HepG2 (cell line): ENCODE data around the gene KLF6. TPM values are rescaled to one million over a fixed set of nuclear protein-coding genes. Genes with fewer than 3 reads are reported as not detected.

ENCODE experiments used
- ATAC-seq: fragments of 200-7000 bp; cut with Tn5 transposase; 3 replicates; pipeline ENCODE4 v1.9.1; 2020; ENCODE audit warnings: mild to moderate bottlenecking, moderate library complexity
- BruUV-seq: library from RNA; stranded (reverse); fragments of 400-500 nt; replicated peaks from 2 replicates; lab custom pipeline; 2021; lab: Mats Ljungman, UMichigan
- CTCF ChIA-PET: fragments of 300-600 bp; formaldehyde crosslinking; extraction: SDS; loops from one replicate; lab custom pipeline; 2021; ENCODE audit warnings: low total read pairs, inconsistent platforms, low intra/inter-chr PET ratio; lab: Yijun Ruan, JAX
- POLR2A ChIA-PET: fragments of 350-600 bp; sonication (Branson Sonifier 250); formaldehyde crosslinking; loops from one replicate; lab custom pipeline; 2020; ENCODE audit warnings: antibody characterized with exemption, inconsistent platforms; lab: Yijun Ruan, JAX
- DNase-seq: peaks from one replicate; pipeline ENCODE4 v3.0.0-alpha.2; 2015; ENCODE audit warnings: low spot score
- FAIRE-seq: peaks from 3 replicates; lab custom pipeline; 2011; peaks lifted over from hg19 to GRCh38; lab: Jason Lieb, UNC
- H2AFZ ChIP-seq: one replicate; pipeline ENCODE4 v1.6.1; 2011; ENCODE audit warnings: low read length, inconsistent platforms
- H3K27ac ChIP-seq: fragments of 300-600 bp; 3 replicates; pipeline ENCODE4 v1.8.0; 2011; ENCODE audit warnings: mixed run types, mild to moderate bottlenecking, mixed read lengths, low read length, inconsistent platforms; ENCODE audit not compliant: insufficient read depth; ENCODE audit errors: extremely low read length
- H3K27me3 ChIP-seq, 2 experiments: fragments of 200-600 bp in 1 of 2; 2 replicates in 1 of 2; 3 replicates in 1 of 2; pipeline versions ENCODE4 v1.6.0 to v1.8.0; 2011; ENCODE audit warnings: low read length in 2 of 2, mild to moderate bottlenecking in 2 of 2, moderate library complexity in 2 of 2, inconsistent platforms in 1 of 2; ENCODE audit not compliant: insufficient read depth in 2 of 2, control insufficient read depth in 1 of 2
- H3K36me3 ChIP-seq, 2 experiments: fragments of 200-600 bp in 1 of 2; replicated peaks in 1 of 2; 2 replicates in 1 of 2; 3 replicates in 1 of 2; pipeline versions ENCODE4 v1.5.1 to v1.8.0; 2011; ENCODE audit warnings: low read length in 2 of 2, inconsistent platforms in 1 of 2; ENCODE audit not compliant: insufficient read depth in 2 of 2, control insufficient read depth in 1 of 2
- H3K4me1 ChIP-seq: 2 replicates; pipeline ENCODE4 v1.5.1; 2012; ENCODE audit warnings: low read length, inconsistent platforms; ENCODE audit not compliant: insufficient read depth
- H3K4me2 ChIP-seq: 2 replicates; pipeline ENCODE4 v1.6.0; 2011; ENCODE audit warnings: low read depth, low read length, inconsistent platforms
- H3K4me3 ChIP-seq, 3 experiments: fragments of 200-600 bp in 1 of 3; sonication (generic), shearing (Covaris generic) in 1 of 3; replicated peaks in 1 of 3; 2 replicates each; pipeline ENCODE4 v1.5.1; 2011 to 2016; ENCODE audit warnings: low read length in 3 of 3, inconsistent platforms in 2 of 3, low read depth in 2 of 3, mild to moderate bottlenecking in 2 of 3, control low read depth in 1 of 3, mixed read lengths in 1 of 3; ENCODE audit not compliant: insufficient read depth in 1 of 3
- H3K79me2 ChIP-seq: one replicate; pipeline ENCODE4 v1.6.1; 2011; ENCODE audit warnings: low read length, inconsistent platforms; ENCODE audit not compliant: insufficient read depth
- H3K9ac ChIP-seq: 2 replicates; pipeline ENCODE4 v1.6.0; 2011; ENCODE audit warnings: mild to moderate bottlenecking, low read depth, low read length, inconsistent platforms; ENCODE audit not compliant: insufficient read depth
- H3K9me3 ChIP-seq: 2 replicates; pipeline ENCODE4 v1.5.1; 2012; ENCODE audit warnings: mild to moderate bottlenecking, low read length
- H4K20me1 ChIP-seq: 2 replicates; pipeline ENCODE4 v1.6.0; 2011; ENCODE audit warnings: inconsistent platforms, mild to moderate bottlenecking, low read length, moderate library complexity; ENCODE audit not compliant: insufficient read depth
- ARNT2 ChIP-seq: sonication (generic); formaldehyde crosslinking; IDR thresholded peaks from 2 replicates; pipeline ENCODE4 v1.8.0; 2022; ENCODE audit warnings: mild to moderate bottlenecking, low read depth, missing genetic modification reagents, moderate library complexity
- CCDC6 ChIP-seq: sonication (generic); formaldehyde crosslinking; IDR thresholded peaks from 2 replicates; pipeline ENCODE4 v1.8.1; 2022; ENCODE audit warnings: mild to moderate bottlenecking, missing genetic modification reagents, moderate library complexity
- FOXM1 ChIP-seq: sonication (generic); formaldehyde crosslinking; IDR thresholded peaks from 2 replicates; pipeline ENCODE4 v1.5.0; 2020; ENCODE audit warnings: missing genetic modification reagents
- NFE2L2 ChIP-seq: fragments of 150-350 bp; IDR thresholded peaks from 2 replicates; pipeline ENCODE4 v1.6.1; 2014; ENCODE audit warnings: low read length
- NFIC ChIP-seq: IDR thresholded peaks from 2 replicates; pipeline ENCODE4 v1.6.1; 2012; ENCODE audit warnings: mild to moderate bottlenecking, low read length, inconsistent platforms
- SATB2 ChIP-seq: sonication (generic); formaldehyde crosslinking; IDR thresholded peaks from 2 replicates; pipeline ENCODE4 v1.5.0; 2020; ENCODE audit warnings: missing genetic modification reagents
- SOX6 ChIP-seq, 2 experiments: fragments of 450-650 bp in 1 of 2; sonication (generic) in 1 of 2; formaldehyde crosslinking in 1 of 2; IDR thresholded peaks; 2 replicates each; pipeline versions ENCODE4 v1.4.0 to v1.6.1; 2017 to 2020; ENCODE audit warnings: antibody characterized with exemption in 1 of 2, mild to moderate bottlenecking in 1 of 2, missing genetic modification reagents in 1 of 2
- ZBTB20 ChIP-seq: sonication (generic); formaldehyde crosslinking; IDR thresholded peaks from 2 replicates; pipeline ENCODE4 v1.8.1; 2023; ENCODE audit warnings: missing genetic modification reagents, low read depth, mild to moderate bottlenecking, borderline replicate concordance
- ZBTB38 ChIP-seq: sonication (generic); formaldehyde crosslinking; IDR thresholded peaks from 2 replicates; pipeline ENCODE4 v1.5.1; 2020; ENCODE audit warnings: mild to moderate bottlenecking, missing genetic modification reagents
- ZNF30 ChIP-seq: sonication (generic); formaldehyde crosslinking; IDR thresholded peaks from 2 replicates; pipeline ENCODE4 v1.5.0; 2020; ENCODE audit warnings: mild to moderate bottlenecking, missing genetic modification reagents
- ZNF547 ChIP-seq: sonication (generic); formaldehyde crosslinking; IDR thresholded peaks from 2 replicates; pipeline ENCODE4 v1.5.1; 2020; ENCODE audit warnings: mild to moderate bottlenecking, missing genetic modification reagents
- ZNF841 ChIP-seq: sonication (generic); formaldehyde crosslinking; IDR thresholded peaks from 2 replicates; pipeline ENCODE4 v1.8.1; 2023; ENCODE audit warnings: missing genetic modification reagents, borderline replicate concordance
- ZNF891 ChIP-seq: sonication (generic); formaldehyde crosslinking; IDR thresholded peaks from 2 replicates; pipeline ENCODE4 v1.5.0; 2020; ENCODE audit warnings: mild to moderate bottlenecking, missing genetic modification reagents
- WGBS: methylation state at CpG from one replicate; pipeline ENCODE4 v1.1.6; 2017; ENCODE audit warnings: low lambda C conversion rate; 5-methylcytosine and 5-hydroxymethylcytosine counted together
- in situ Hi-C: cut with HindIII; loops from 2 replicates; pipeline ENCODE4 v1.10.0; 2017; ENCODE audit warnings: low pct_unique_long_range_greater_than_20kb; ENCODE audit not compliant: extremely low pct_ligation_motif_present
- intact Hi-C: fragments of 100-400 bp; cut with micrococcal nuclease; formaldehyde crosslinking; loops from one replicate; pipeline ENCODE4 v1.10.0; 2022; ENCODE audit not compliant: unreplicated experiment
- polyA plus RNA-seq, 8 experiments: library from polyadenylated mRNA; depleted of rRNA in 3 of 8; stranded (reverse) in 7 of 8; unstranded in 1 of 8; fragments of >200 nt; fragmentation: Illumina TruSeq in 4 of 8; extraction: Trizol in 4 of 8; gene quantifications; 2 replicates each; pipeline versions ENCODE4 v1.2.1 to v1.2.3, GENCODE V29; 2011 to 2016; ENCODE audit warnings: low read depth in 4 of 8, missing spikeins in 1 of 8, mixed read lengths in 1 of 8; ENCODE audit not compliant: insufficient read depth in 1 of 8
- total RNA-seq, 5 experiments: library from RNA; depleted of rRNA; stranded (reverse); fragments of >200 nt; fragmentation: Illumina TruSeq; extraction: Trizol; gene quantifications; 2 replicates each; pipeline ENCODE4 v1.2.3, GENCODE V29; 2016; ENCODE audit warnings: low read depth in 1 of 5
- TF ChIP-seq, protein P1 (sequence below): sonication (generic); formaldehyde crosslinking; IDR thresholded peaks from 2 replicates; pipeline ENCODE4 v1.4.0; 2020; ENCODE audit warnings: mild to moderate bottlenecking, missing genetic modification reagents
- TF ChIP-seq, protein P2 (sequence below): sonication (generic); formaldehyde crosslinking; IDR thresholded peaks from 2 replicates; pipeline ENCODE4 v1.4.0; 2020; ENCODE audit warnings: mild to moderate bottlenecking, missing genetic modification reagents
- TF ChIP-seq, protein P3 (sequence below): sonication (generic); formaldehyde crosslinking; IDR thresholded peaks from 2 replicates; pipeline ENCODE4 v1.5.0; 2020; ENCODE audit warnings: missing genetic modification reagents
- TF ChIP-seq, protein P4 (sequence below): sonication (generic); formaldehyde crosslinking; conservative IDR thresholded peaks from 2 replicates; pipeline ENCODE4 v1.4.0; 2020; ENCODE audit warnings: missing genetic modification reagents
- TF ChIP-seq, protein P5 (sequence below): sonication (generic); formaldehyde crosslinking; IDR thresholded peaks from 2 replicates; pipeline ENCODE4 v1.5.0; 2020; ENCODE audit warnings: missing genetic modification reagents, mild to moderate bottlenecking, borderline replicate concordance

KLF6 gene
- total and polyA plus RNA-seq, 2 of the 13 experiments (the other 11 are each of a cell fraction or from before 2014, with no cell fraction given) = 27.0 to 71.9 TPM

DNA sequence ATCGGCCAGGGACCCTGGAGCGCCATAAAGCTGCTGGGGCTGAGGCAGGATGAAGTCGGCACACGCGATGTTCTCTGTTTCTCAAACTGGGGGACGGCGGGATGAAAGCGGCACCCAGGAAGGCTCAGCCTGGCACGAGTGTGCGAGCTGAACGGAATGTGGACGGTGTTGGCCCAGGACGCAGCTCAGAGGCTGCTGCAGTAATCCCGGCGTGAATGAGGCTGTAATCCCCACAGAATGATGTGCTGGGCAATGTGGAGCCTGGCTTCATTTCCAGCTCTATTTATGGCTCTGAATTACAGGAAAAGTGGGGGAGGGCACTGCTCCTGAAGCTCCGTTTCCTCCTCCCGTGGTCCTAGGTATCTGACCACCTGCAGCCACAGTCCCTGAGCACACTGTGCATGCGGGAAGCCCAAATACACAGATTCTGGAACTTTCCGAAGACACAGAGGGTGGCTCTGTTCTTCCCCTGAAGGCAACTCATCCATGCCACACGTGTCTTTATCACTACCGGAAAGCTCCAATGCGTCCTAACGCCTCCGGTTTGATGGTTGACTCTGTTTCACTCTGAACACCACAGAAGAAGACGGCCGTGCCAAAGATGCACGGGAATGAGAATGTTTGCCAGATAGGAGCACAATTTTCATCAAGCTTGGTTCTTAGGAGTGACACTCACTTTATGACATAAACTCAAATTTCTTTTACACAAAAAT is 37.6 kb downstream of the KLF6 start (continued):
- TF ChIP-seq ZBTB20 (CRISPR knock-in tag) (0 out of 2 replicates have a peak, but pooled peaks have one; percentile 37), SATB2 (CRISPR knock-in tag) (no peak), ZBTB38 (CRISPR knock-in tag) (peak; percentile 96), ZNF30 (CRISPR knock-in tag) (no peak)
- TF ChIP-seq, protein P1, sequence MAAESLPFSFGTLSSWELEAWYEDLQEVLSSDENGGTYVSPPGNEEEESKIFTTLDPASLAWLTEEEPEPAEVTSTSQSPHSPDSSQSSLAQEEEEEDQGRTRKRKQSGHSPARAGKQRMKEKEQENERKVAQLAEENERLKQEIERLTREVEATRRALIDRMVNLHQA (CRISPR knock-in tag) = no peak

DNA sequence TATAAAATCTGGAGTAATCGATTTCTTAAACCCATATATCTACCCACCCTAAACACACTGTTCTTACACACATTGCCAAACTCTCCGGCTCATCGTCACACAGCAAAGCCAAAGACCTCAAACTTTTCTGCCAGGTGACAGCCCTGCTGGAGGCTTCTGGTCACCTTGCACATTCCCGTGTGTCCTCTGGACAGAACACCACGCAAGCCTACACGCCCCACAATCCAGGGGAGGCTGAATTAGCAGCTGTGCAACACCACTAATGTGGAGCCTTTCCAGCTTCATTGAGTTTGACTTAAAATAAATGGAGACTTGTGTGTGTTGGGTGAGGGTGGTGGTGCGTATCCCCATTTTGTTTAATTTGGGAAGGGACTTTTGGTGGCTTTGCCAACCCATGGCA is 38.4 kb downstream of the KLF6 start:
- no peak overlapping the region for H2AFZ ChIP-seq
- H3K9me3 ChIP-seq = no peaks in the 10 kb centered on the region
- H3K4me3 ChIP-seq = no peak overlapping the region
- POLR2A ChIA-PET = interaction anchor here (1.0 to 2.4 kb wide), 3 partner anchors 37 to 63 kb away, joined by 3 to 7 read pairs (median 4); partner anchors contain the start of gene KLF6
- no peaks in the 10 kb centered on the region for H3K79me2 ChIP-seq
- CTCF ChIA-PET = no interaction called here
- intact Hi-C loops (no loop called here), in situ Hi-C loops (no loop called here)
- 80% methylated on average over 7 of the region's 7 CpGs for WGBS
- no peak overlapping the region for H3K9ac ChIP-seq
- FAIRE-seq (no peak), DNase-seq (no peak), ATAC-seq (no peak)
- no peak overlapping the region for H3K27ac ChIP-seq
- no peaks in the 10 kb centered on the region for H3K36me3 ChIP-seq
- H3K27me3 ChIP-seq = no peaks in the 10 kb centered on the region
- H3K4me2 ChIP-seq = no peak overlapping the region
- no TSS peak for BruUV-seq
- no peaks in the 10 kb centered on the region for H4K20me1 ChIP-seq
- peaks cover 82% of the 10 kb centered on the region for H3K4me1 ChIP-seq
- TF ChIP-seq CCDC6 (CRISPR knock-in tag) (no peak), NFE2L2 (no peak), SOX6 (IDR thresholded peaks at IDR 0.05) (no peak), SOX6 (CRISPR knock-in tag; IDR thresholded peaks at IDR 0.05) (no peak), ZNF891 (CRISPR knock-in tag) (no peak), ZNF841 (CRISPR knock-in tag) (no peak), NFIC (no peak), FOXM1 (no peak), ZNF547 (CRISPR knock-in tag) (no peak), ARNT2 (no peak)
- TF ChIP-seq, protein P2, sequence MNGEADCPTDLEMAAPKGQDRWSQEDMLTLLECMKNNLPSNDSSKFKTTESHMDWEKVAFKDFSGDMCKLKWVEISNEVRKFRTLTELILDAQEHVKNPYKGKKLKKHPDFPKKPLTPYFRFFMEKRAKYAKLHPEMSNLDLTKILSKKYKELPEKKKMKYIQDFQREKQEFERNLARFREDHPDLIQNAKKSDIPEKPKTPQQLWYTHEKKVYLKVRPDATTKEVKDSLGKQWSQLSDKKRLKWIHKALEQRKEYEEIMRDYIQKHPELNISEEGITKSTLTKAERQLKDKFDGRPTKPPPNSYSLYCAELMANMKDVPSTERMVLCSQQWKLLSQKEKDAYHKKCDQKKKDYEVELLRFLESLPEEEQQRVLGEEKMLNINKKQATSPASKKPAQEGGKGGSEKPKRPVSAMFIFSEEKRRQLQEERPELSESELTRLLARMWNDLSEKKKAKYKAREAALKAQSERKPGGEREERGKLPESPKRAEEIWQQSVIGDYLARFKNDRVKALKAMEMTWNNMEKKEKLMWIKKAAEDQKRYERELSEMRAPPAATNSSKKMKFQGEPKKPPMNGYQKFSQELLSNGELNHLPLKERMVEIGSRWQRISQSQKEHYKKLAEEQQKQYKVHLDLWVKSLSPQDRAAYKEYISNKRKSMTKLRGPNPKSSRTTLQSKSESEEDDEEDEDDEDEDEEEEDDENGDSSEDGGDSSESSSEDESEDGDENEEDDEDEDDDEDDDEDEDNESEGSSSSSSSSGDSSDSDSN = no peak
- TF ChIP-seq, protein P3, sequence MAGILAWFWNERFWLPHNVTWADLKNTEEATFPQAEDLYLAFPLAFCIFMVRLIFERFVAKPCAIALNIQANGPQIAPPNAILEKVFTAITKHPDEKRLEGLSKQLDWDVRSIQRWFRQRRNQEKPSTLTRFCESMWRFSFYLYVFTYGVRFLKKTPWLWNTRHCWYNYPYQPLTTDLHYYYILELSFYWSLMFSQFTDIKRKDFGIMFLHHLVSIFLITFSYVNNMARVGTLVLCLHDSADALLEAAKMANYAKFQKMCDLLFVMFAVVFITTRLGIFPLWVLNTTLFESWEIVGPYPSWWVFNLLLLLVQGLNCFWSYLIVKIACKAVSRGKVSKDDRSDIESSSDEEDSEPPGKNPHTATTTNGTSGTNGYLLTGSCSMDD (CRISPR knock-in tag) = no peak
- TF ChIP-seq, protein P4, sequence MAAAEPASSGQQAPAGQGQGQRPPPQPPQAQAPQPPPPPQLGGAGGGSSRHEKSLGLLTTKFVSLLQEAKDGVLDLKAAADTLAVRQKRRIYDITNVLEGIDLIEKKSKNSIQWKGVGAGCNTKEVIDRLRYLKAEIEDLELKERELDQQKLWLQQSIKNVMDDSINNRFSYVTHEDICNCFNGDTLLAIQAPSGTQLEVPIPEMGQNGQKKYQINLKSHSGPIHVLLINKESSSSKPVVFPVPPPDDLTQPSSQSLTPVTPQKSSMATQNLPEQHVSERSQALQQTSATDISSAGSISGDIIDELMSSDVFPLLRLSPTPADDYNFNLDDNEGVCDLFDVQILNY (CRISPR knock-in tag) = no peak
- TF ChIP-seq, protein P5, sequence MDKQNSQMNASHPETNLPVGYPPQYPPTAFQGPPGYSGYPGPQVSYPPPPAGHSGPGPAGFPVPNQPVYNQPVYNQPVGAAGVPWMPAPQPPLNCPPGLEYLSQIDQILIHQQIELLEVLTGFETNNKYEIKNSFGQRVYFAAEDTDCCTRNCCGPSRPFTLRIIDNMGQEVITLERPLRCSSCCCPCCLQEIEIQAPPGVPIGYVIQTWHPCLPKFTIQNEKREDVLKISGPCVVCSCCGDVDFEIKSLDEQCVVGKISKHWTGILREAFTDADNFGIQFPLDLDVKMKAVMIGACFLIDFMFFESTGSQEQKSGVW = no peak
